NK-92 treated with Interleukin-12 subunit alpha and Interleukin-12 subunit beta, amount 100 ng/mL, for 24 hours (cell line): ENCODE data around the gene SMC1B.
"Not testable (repeated sequence)": the region's sequence is repeated elsewhere in the genome, so short reads cannot be mapped to it uniquely, and the experiment has no call there.

Experiments used
- DNase-seq: peaks from one replicate; lab custom pipeline; 2025; lab: John Stamatoyannopoulos, UW

SMC1B gene

GRCh38 chr22:45413368-45414211, at the start of gene SMC1B, which contains the start of gene RIBC2:
SMC1B (minus strand) TSS chr22:45413599; CDS start chr22:45413567, 32 bp downstream.
RIBC2 (plus strand) TSS chr22:45413693; CDS start chr22:45413887, 194 bp downstream.
- DNase-seq = no peak

- DNase-seq = no peak
These were observed 48.7 kb upstream of the SMC1B start for GRCh38 chr22:45462034-45462655.

GRCh38 chr22:45460288-45461109, 47.1 kb upstream of the SMC1B start:
- DNase-seq = no peak

- DNase-seq = no peak
These were observed 45.8 kb upstream of the SMC1B start for GRCh38 chr22:45459235-45459634.

GRCh38 chr22:45458532-45458931, 45.1 kb upstream of the SMC1B start:
- no peak for DNase-seq

GRCh38 chr22:45456811-45457210, 43.4 kb upstream of the SMC1B start:
- DNase-seq = no peak

GRCh38 chr22:45455621-45456020, 42.2 kb upstream of the SMC1B start:
- no peak for DNase-seq

- DNase-seq = no peak
These were observed 41.8 kb upstream of the SMC1B start for GRCh38 chr22:45455212-45455611.

GRCh38 chr22:45454275-45454674, 40.9 kb upstream of the SMC1B start:
- no peak for DNase-seq

- no peak for DNase-seq
These were observed 40.4 kb upstream of the SMC1B start for GRCh38 chr22:45453764-45454163.

GRCh38 chr22:45452565-45453379, 39.4 kb upstream of the SMC1B start:
- DNase-seq = no peak

GRCh38 chr22:45451972-45452371, 38.6 kb upstream of the SMC1B start:
- DNase-seq = no peak

GRCh38 chr22:45450921-45451651, 37.7 kb upstream of the SMC1B start:
- no peak for DNase-seq

GRCh38 chr22:45450101-45450785, 36.8 kb upstream of the SMC1B start:
- no peak for DNase-seq

GRCh38 chr22:45449442-45449841, 36.0 kb upstream of the SMC1B start:
- DNase-seq = not testable (repeated sequence)

- no peak for DNase-seq
These were observed 35.0 kb upstream of the SMC1B start for GRCh38 chr22:45448431-45448830.

- DNase-seq = not testable (repeated sequence)
These were observed 34.2 kb upstream of the SMC1B start for GRCh38 chr22:45447596-45447995.

GRCh38 chr22:45446216-45446615, 32.8 kb upstream of the SMC1B start:
- DNase-seq = no peak

- DNase-seq = no peak
These were observed 31.8 kb upstream of the SMC1B start for GRCh38 chr22:45445031-45445710.

- no peak for DNase-seq
These were observed 30.8 kb upstream of the SMC1B start for GRCh38 chr22:45444168-45444567.
